Measurements from ENCODE around the gene RPS6KA4. TPM values are rescaled to one million over a fixed set of nuclear protein-coding genes. Genes with fewer than 3 reads are reported as not detected.

RPS6KA4 gene
- total and polyA plus RNA-seq, 2 of the 13 experiments (the other 11 are each of a cell fraction or from before 2014, with no cell fraction given), result 8.9 to 14.2 TPM

DNA sequence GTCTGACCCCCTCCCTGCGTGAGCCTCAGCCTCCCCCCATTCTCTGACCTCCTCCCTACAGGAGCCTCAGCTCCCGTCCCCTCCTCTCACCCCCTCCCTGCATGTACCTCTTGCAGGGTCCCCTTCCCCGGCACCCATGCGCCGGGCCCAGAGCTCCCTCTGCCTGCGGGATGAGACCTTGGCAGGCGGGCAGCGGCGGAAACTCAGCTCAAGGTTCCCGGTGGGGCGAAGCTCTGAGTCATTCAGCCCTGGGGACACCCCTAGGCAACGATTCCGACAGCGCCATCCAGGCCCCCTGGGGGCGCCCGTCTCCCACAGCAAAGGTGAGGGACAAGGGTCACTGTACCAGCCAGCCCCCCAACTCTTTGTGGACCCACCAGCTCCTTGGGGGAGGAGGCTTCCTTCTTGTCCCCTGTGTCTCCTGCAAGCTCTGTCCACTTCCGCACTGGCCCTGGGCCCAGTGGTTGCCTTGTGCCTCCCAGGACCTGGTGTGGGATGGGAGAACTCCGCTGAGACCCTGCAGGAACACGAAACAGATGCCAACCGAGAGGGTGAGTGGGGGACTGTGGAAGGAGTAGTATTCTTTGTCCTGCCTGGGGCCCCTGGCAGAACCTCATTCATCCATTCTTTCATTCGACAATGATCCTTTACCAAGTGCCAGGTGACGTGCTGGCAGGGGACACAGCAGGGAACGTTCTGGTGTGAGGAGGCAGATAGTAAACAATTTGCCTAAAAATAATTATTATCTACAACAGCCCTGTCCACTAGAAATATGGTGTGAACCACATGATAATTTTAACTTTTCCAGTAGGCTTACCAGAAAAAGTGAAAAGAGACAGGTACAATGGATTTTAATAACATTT is 3.7 kb upstream of the RPS6KA4 start (continued):
- TF ChIP-seq DZIP1 (CRISPR knock-in tag; IDR thresholded peaks at IDR 0.05), result no peak; the same call in 1 of the 2 replicates
- peak; percentile 52 for TF ChIP-seq RBFOX2 (IDR thresholded peaks at IDR 0.05; ENCODE audit: low read depth, low read length)
- 0 out of 2 replicates have a peak, but pooled peaks have one; percentile 45 for TF ChIP-seq HOXD1 (CRISPR knock-in tag; IDR thresholded peaks at IDR 0.05)
- TF ChIP-seq ZHX2 (IDR thresholded peaks at IDR 0.05; ENCODE audit: low read depth), result no peak
- TF ChIP-seq ZHX2 (CRISPR knock-in tag; IDR thresholded peaks at IDR 0.05; ENCODE audit: borderline replicate concordance), result no peak
- TF ChIP-seq FLYWCH1 (CRISPR knock-in tag; IDR thresholded peaks at IDR 0.05), result no peak
- no peak for TF ChIP-seq TBP (CRISPR knock-in tag; IDR thresholded peaks at IDR 0.05)
- TF ChIP-seq ZSCAN31 (CRISPR knock-in tag; IDR thresholded peaks at IDR 0.05; ENCODE audit: low read depth), result peak; percentile 58; the same call in 1 of the 2 replicates
- no peak for TF ChIP-seq TBX3 (IDR thresholded peaks at IDR 0.05; ENCODE audit: borderline replicate concordance)
- TF ChIP-seq, protein P1, sequence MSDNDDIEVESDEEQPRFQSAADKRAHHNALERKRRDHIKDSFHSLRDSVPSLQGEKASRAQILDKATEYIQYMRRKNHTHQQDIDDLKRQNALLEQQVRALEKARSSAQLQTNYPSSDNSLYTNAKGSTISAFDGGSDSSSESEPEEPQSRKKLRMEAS (IDR thresholded peaks at IDR 0.05), result peak; percentile 51; the same call in 1 of the 2 replicates
- TF ChIP-seq DBP (CRISPR knock-in tag; IDR thresholded peaks at IDR 0.05; ENCODE audit: not compliant biosample characterization), result no peak
- peak; percentile 85 for TF ChIP-seq RXRB (CRISPR knock-in tag; IDR thresholded peaks at IDR 0.05; ENCODE audit: borderline replicate concordance)
- TF ChIP-seq PHF5A (CRISPR knock-in tag; IDR thresholded peaks at IDR 0.05; ENCODE audit: low read depth, unreplicated experiment), result peak; percentile 34
- 0 out of 2 replicates have a peak, but pooled peaks have one; percentile 31 for TF ChIP-seq MTERF4 (CRISPR knock-in tag; IDR thresholded peaks at IDR 0.05)
- no peak for TF ChIP-seq ZFAT (CRISPR knock-in tag; conservative IDR thresholded peaks at IDR 0.05)
- 0 out of 2 replicates have a peak, but pooled peaks have one; percentile 23 for TF ChIP-seq ZFP36L2 (CRISPR knock-in tag; IDR thresholded peaks at IDR 0.05)
